Transverse colon (tissue), 3 donors: ENCODE data around the gene TPSD1.

ENCODE experiments used
- CTCF ChIP-seq, 5 experiments: fragments of 200-600 bp in 3 of 5; fragments of 450-650 bp in 2 of 5; sonication (generic) in 3 of 5; IDR thresholded peaks; 1 replicate in 2 of 5; 2 replicates in 3 of 5; pipeline ENCODE4 v1.5.1; 2016 to 2017; ENCODE audit warnings: antibody characterized with exemption in 5 of 5, inconsistent platforms in 3 of 5, mild to moderate bottlenecking in 2 of 5, moderate library complexity in 1 of 5
- EP300 ChIP-seq: sonication (generic); formaldehyde crosslinking; IDR thresholded peaks from one replicate; pipeline ENCODE4 v1.6.1; 2017; ENCODE audit warnings: antibody characterized with exemption, low read depth
- POLR2A ChIP-seq: fragments of 450-650 bp; IDR thresholded peaks from one replicate; pipeline ENCODE4 v1.6.1; 2016; ENCODE audit warnings: antibody characterized with exemption, mild to moderate bottlenecking, moderate library complexity

GRCh38 chr16:1244881-1245280 lies 11.0 kb upstream of the TPSD1 start:
- no peak for TF ChIP-seq POLR2A
- no peak for TF ChIP-seq CTCF (IDR thresholded peaks at IDR 0.05)
- no peak for TF ChIP-seq EP300
